ENCODE data around the gene CSRNP3.

Gene CSRNP3

GRCh38 chr2:165633431-165633830 is 163.9 kb downstream of the CSRNP3 start:
- no peak overlapping the region for H3K4me3 ChIP-seq (ENCODE audit: low read depth, low read length)
- no peaks in the 10 kb centered on the region for H3K9me3 ChIP-seq (ENCODE audit: control insufficient read depth, insufficient read depth, low read depth, low read length)
- no peak overlapping the region for H3K9ac ChIP-seq (ENCODE audit: low read length)
- no peaks in the 10 kb centered on the region for H3K27me3 ChIP-seq (ENCODE audit: control insufficient read depth, insufficient read depth, low read length)
- peak overlapping the region; percentile 76 for H3K27ac ChIP-seq (ENCODE audit: low read depth, low read length)
- no peaks in the 10 kb centered on the region for H3K36me3 ChIP-seq (ENCODE audit: control insufficient read depth, insufficient read depth, low read length)
- H3K4me1 ChIP-seq (ENCODE audit: control insufficient read depth, insufficient read depth, low read length): peaks cover 44% of the 10 kb centered on the region

GRCh38 chr2:165634282-165634681 is 164.8 kb downstream of the CSRNP3 start:
- no peaks in the 10 kb centered on the region for H3K36me3 ChIP-seq (ENCODE audit: control insufficient read depth, insufficient read depth, low read length)
- H3K4me3 ChIP-seq (ENCODE audit: low read depth, low read length): no peak overlapping the region
- no peaks in the 10 kb centered on the region for H3K27me3 ChIP-seq (ENCODE audit: control insufficient read depth, insufficient read depth, low read length)
- H3K4me1 ChIP-seq (ENCODE audit: control insufficient read depth, insufficient read depth, low read length): peaks cover 44% of the 10 kb centered on the region
- peak overlapping the region; percentile 76; the same call in 1 of the 2 replicates for H3K27ac ChIP-seq (ENCODE audit: low read depth, low read length)
- no peaks in the 10 kb centered on the region for H3K9me3 ChIP-seq (ENCODE audit: control insufficient read depth, insufficient read depth, low read depth, low read length)
- no peak overlapping the region for H3K9ac ChIP-seq (ENCODE audit: low read length)

- H3K36me3 ChIP-seq (ENCODE audit: control insufficient read depth, insufficient read depth, low read length): no peaks in the 10 kb centered on the region
- no peaks in the 10 kb centered on the region for H3K27me3 ChIP-seq (ENCODE audit: control insufficient read depth, insufficient read depth, low read length)
- H3K4me1 ChIP-seq (ENCODE audit: control insufficient read depth, insufficient read depth, low read length): peaks cover 40% of the 10 kb centered on the region
- H3K27ac ChIP-seq (ENCODE audit: low read depth, low read length): no peak overlapping the region
- no peak overlapping the region for H3K9ac ChIP-seq (ENCODE audit: low read length)
- H3K4me3 ChIP-seq (ENCODE audit: low read depth, low read length): no peak overlapping the region
- H3K9me3 ChIP-seq (ENCODE audit: control insufficient read depth, insufficient read depth, low read depth, low read length): no peaks in the 10 kb centered on the region
These were observed 165.4 kb downstream of the CSRNP3 start for GRCh38 chr2:165634855-165635254.

- H3K9me3 ChIP-seq (ENCODE audit: control insufficient read depth, insufficient read depth, low read depth, low read length): no peaks in the 10 kb centered on the region
These were observed 166.0 kb downstream of the CSRNP3 start for GRCh38 chr2:165635532-165635931.

GRCh38 chr2:165636959-165637358 is 167.5 kb downstream of the CSRNP3 start:
- no peak overlapping the region for H3K4me3 ChIP-seq (ENCODE audit: low read depth, low read length)
- no peak overlapping the region for H3K27ac ChIP-seq (ENCODE audit: low read depth, low read length)
- no peaks in the 10 kb centered on the region for H3K27me3 ChIP-seq (ENCODE audit: control insufficient read depth, insufficient read depth, low read length)
- no peaks in the 10 kb centered on the region for H3K36me3 ChIP-seq (ENCODE audit: control insufficient read depth, insufficient read depth, low read length)
- H3K4me1 ChIP-seq (ENCODE audit: control insufficient read depth, insufficient read depth, low read length): peaks cover 33% of the 10 kb centered on the region
- no peak overlapping the region for H3K9ac ChIP-seq (ENCODE audit: low read length)
- H3K9me3 ChIP-seq (ENCODE audit: control insufficient read depth, insufficient read depth, low read depth, low read length): no peaks in the 10 kb centered on the region

More at GRCh38 chr2:165635532-165635931, 166.0 kb downstream of the CSRNP3 start:
- Histone ChIP-seq H3K27ac (ENCODE audit: low read depth, low read length) (no peak overlapping the region), H3K4me3 (ENCODE audit: low read depth, low read length) (no peak overlapping the region), H3K9ac (ENCODE audit: low read length) (no peak overlapping the region), H3K4me1 (ENCODE audit: control insufficient read depth, insufficient read depth, low read length) (peaks cover 33% of the 10 kb centered on the region), H3K27me3 (ENCODE audit: control insufficient read depth, insufficient read depth, low read length) (no peaks in the 10 kb centered on the region), H3K36me3 (ENCODE audit: control insufficient read depth, insufficient read depth, low read length) (no peaks in the 10 kb centered on the region)

GRCh38 chr2:165637396-165637795 is 167.9 kb downstream of the CSRNP3 start:
- Histone ChIP-seq H3K9ac (ENCODE audit: low read length) (no peak overlapping the region), H3K4me1 (ENCODE audit: control insufficient read depth, insufficient read depth, low read length) (peaks cover 33% of the 10 kb centered on the region), H3K27me3 (ENCODE audit: control insufficient read depth, insufficient read depth, low read length) (no peaks in the 10 kb centered on the region), H3K36me3 (ENCODE audit: control insufficient read depth, insufficient read depth, low read length) (no peaks in the 10 kb centered on the region), H3K4me3 (ENCODE audit: low read depth, low read length) (no peak overlapping the region), H3K9me3 (ENCODE audit: control insufficient read depth, insufficient read depth, low read depth, low read length) (no peaks in the 10 kb centered on the region), H3K27ac (ENCODE audit: low read depth, low read length) (no peak overlapping the region)

GRCh38 chr2:165639504-165639903 is 170.0 kb downstream of the CSRNP3 start:
- no peak overlapping the region for H3K27ac ChIP-seq (ENCODE audit: low read depth, low read length)
- H3K4me1 ChIP-seq (ENCODE audit: control insufficient read depth, insufficient read depth, low read length): peaks cover 14% of the 10 kb centered on the region
- H3K9me3 ChIP-seq (ENCODE audit: control insufficient read depth, insufficient read depth, low read depth, low read length): peaks cover 4% of the 10 kb centered on the region; the same call in 1 of the 2 replicates

GRCh38 chr2:165640247-165640929 is 170.9 kb downstream of the CSRNP3 start:
- no peak overlapping the region for H3K27ac ChIP-seq (ENCODE audit: low read depth, low read length)
- H3K9ac ChIP-seq (ENCODE audit: low read length): no peak overlapping the region
- no peaks in the 10 kb centered on the region for H3K36me3 ChIP-seq (ENCODE audit: control insufficient read depth, insufficient read depth, low read length)
- H3K27me3 ChIP-seq (ENCODE audit: control insufficient read depth, insufficient read depth, low read length): no peaks in the 10 kb centered on the region
- peaks cover 5% of the 10 kb centered on the region; the same call in 1 of the 2 replicates for H3K4me1 ChIP-seq (ENCODE audit: control insufficient read depth, insufficient read depth, low read length)
- H3K9me3 ChIP-seq (ENCODE audit: control insufficient read depth, insufficient read depth, low read depth, low read length): peaks cover 4% of the 10 kb centered on the region; the same call in 1 of the 2 replicates
- no peak overlapping the region for H3K4me3 ChIP-seq (ENCODE audit: low read depth, low read length)

More at GRCh38 chr2:165639504-165639903, 170.0 kb downstream of the CSRNP3 start:
- no peaks in the 10 kb centered on the region for H3K27me3 ChIP-seq (ENCODE audit: control insufficient read depth, insufficient read depth, low read length)
- no peaks in the 10 kb centered on the region for H3K36me3 ChIP-seq (ENCODE audit: control insufficient read depth, insufficient read depth, low read length)
- no peak overlapping the region for H3K9ac ChIP-seq (ENCODE audit: low read length)
- H3K4me3 ChIP-seq (ENCODE audit: low read depth, low read length): no peak overlapping the region

GRCh38 chr2:165645930-165646831 is 176.7 kb downstream of the CSRNP3 start:
- Histone ChIP-seq H3K27me3 (ENCODE audit: control insufficient read depth, insufficient read depth, low read length) (no peaks in the 10 kb centered on the region), H3K4me3 (ENCODE audit: low read depth, low read length) (no peak overlapping the region), H3K27ac (ENCODE audit: low read depth, low read length) (no peak overlapping the region), H3K9me3 (ENCODE audit: control insufficient read depth, insufficient read depth, low read depth, low read length) (peaks cover 4% of the 10 kb centered on the region; the same call in 1 of the 2 replicates), H3K36me3 (ENCODE audit: control insufficient read depth, insufficient read depth, low read length) (no peaks in the 10 kb centered on the region), H3K4me1 (ENCODE audit: control insufficient read depth, insufficient read depth, low read length) (no peaks in the 10 kb centered on the region; the same call in 1 of the 2 replicates), H3K9ac (ENCODE audit: low read length) (no peak overlapping the region)

GRCh38 chr2:165647409-165647808 is 177.9 kb downstream of the CSRNP3 start:
- H3K36me3 ChIP-seq (ENCODE audit: control insufficient read depth, insufficient read depth, low read length): no peaks in the 10 kb centered on the region
- H3K27me3 ChIP-seq (ENCODE audit: control insufficient read depth, insufficient read depth, low read length): no peaks in the 10 kb centered on the region
- H3K4me3 ChIP-seq (ENCODE audit: low read depth, low read length): no peak overlapping the region
- H3K9me3 ChIP-seq (ENCODE audit: control insufficient read depth, insufficient read depth, low read depth, low read length): peaks cover 4% of the 10 kb centered on the region; the same call in 1 of the 2 replicates
- no peaks in the 10 kb centered on the region; the same call in 1 of the 2 replicates for H3K4me1 ChIP-seq (ENCODE audit: control insufficient read depth, insufficient read depth, low read length)
- H3K27ac ChIP-seq (ENCODE audit: low read depth, low read length): no peak overlapping the region
- no peak overlapping the region for H3K9ac ChIP-seq (ENCODE audit: low read length)

GRCh38 chr2:165648801-165649200 is 179.3 kb downstream of the CSRNP3 start:
- Histone ChIP-seq H3K9me3 (ENCODE audit: control insufficient read depth, insufficient read depth, low read depth, low read length) (no peaks in the 10 kb centered on the region), H3K36me3 (ENCODE audit: control insufficient read depth, insufficient read depth, low read length) (no peaks in the 10 kb centered on the region), H3K4me3 (ENCODE audit: low read depth, low read length) (no peak overlapping the region), H3K27me3 (ENCODE audit: control insufficient read depth, insufficient read depth, low read length) (no peaks in the 10 kb centered on the region), H3K9ac (ENCODE audit: low read length) (no peak overlapping the region), H3K27ac (ENCODE audit: low read depth, low read length) (no peak overlapping the region), H3K4me1 (ENCODE audit: control insufficient read depth, insufficient read depth, low read length) (no peaks in the 10 kb centered on the region; the same call in 1 of the 2 replicates)

Data from HUES6 (cell line).